ENCODE results near the gene EMSY. TPM values are rescaled to one million over a fixed set of nuclear protein-coding genes. Genes with fewer than 3 reads are reported as not detected.

Gene EMSY
- total and polyA plus RNA-seq, 4 experiments from 2014 or later, result 9.5 to 52.9 (median 34.9) TPM

GRCh38 chr11:76501526-76502202, 56.8 kb downstream of the EMSY start:
- peaks cover 0 to 8% (median 6%) of the 10 kb centered on the region in 8 donors for H3K9me3 Mint-ChIP-seq
- no peak for DNase-seq
- Histone ChIP-seq H3K4me1 (ENCODE audit: insufficient read depth, low read length) (no peaks in the 10 kb centered on the region), H3K27ac (ENCODE audit: low read depth, low read length) (no peak overlapping the region), H3K27me3 (ENCODE audit: insufficient read depth, low read length) (no peaks in the 10 kb centered on the region), H3K36me3 (ENCODE audit: insufficient read depth, low read length) (peaks cover 14% of the 10 kb centered on the region), H3K4me3 (ENCODE audit: low read length in 2 of 2) (no peak overlapping the region), H3K9me3 (ENCODE audit: control insufficient read depth in 1 of 2, low read length in 2 of 2) (no peaks in the 10 kb centered on the region)
- H3K36me3 Mint-ChIP-seq, result peaks cover 49 to 56% of the 10 kb centered on the region in 2 donors
- intact Hi-C loops (cut with micrococcal nuclease), result no loop called here
- POLR2A ChIA-PET (ENCODE audit: partially characterized antibody), result no interaction called here
- CTCF ChIA-PET (ENCODE audit: partially characterized antibody), result no interaction called here
- no peak overlapping the region for H3K4me3 Mint-ChIP-seq
- H3K4me1 Mint-ChIP-seq, result peaks cover 0 to 4% (median under 1%) of the 10 kb centered on the region in 4 donors
- no peaks in the 10 kb centered on the region for H3K27me3 Mint-ChIP-seq
- no peak overlapping the region for H3K27ac Mint-ChIP-seq

GRCh38 chr11:76506833-76507232, 62.0 kb downstream of the EMSY start:
- Mint-ChIP-seq H3K27ac (peak overlapping the region in 2 of 7 donors; percentile 3 to 13), H3K4me3 (no peak overlapping the region), H3K9me3 (no peaks in the 10 kb centered on the region), H3K36me3 (peaks cover 31 to 39% of the 10 kb centered on the region in 2 donors), H3K27me3 (no peaks in the 10 kb centered on the region), H3K4me1 (peaks cover 0 to 2% (median 0%) of the 10 kb centered on the region in 4 donors)
- Histone ChIP-seq H3K36me3 (ENCODE audit: insufficient read depth, low read length) (no peaks in the 10 kb centered on the region), H3K4me1 (ENCODE audit: insufficient read depth, low read length) (no peaks in the 10 kb centered on the region), H3K4me3 (ENCODE audit: low read length in 2 of 2) (no peak overlapping the region), H3K27me3 (ENCODE audit: insufficient read depth, low read length) (no peaks in the 10 kb centered on the region), H3K9me3 (ENCODE audit: control insufficient read depth in 1 of 2, low read length in 2 of 2) (no peaks in the 10 kb centered on the region), H3K27ac (ENCODE audit: low read depth, low read length) (no peak overlapping the region)
- no peak for DNase-seq
- POLR2A ChIA-PET (ENCODE audit: partially characterized antibody), result no interaction called here
- intact Hi-C loops (cut with micrococcal nuclease), result no loop called here
- CTCF ChIA-PET (ENCODE audit: partially characterized antibody), result interaction anchor here (1.2 kb wide), 1 partner anchor 298 kb away, joined by 3 read pairs; no protein-coding TSS in a partner anchor

GRCh38 chr11:76510060-76511047, 65.5 kb downstream of the EMSY start:
- H3K4me3 ChIP-seq (ENCODE audit: low read length in 2 of 2), result no peak overlapping the region
- peaks cover 23 to 34% of the 10 kb centered on the region in 2 donors for H3K36me3 Mint-ChIP-seq
- H3K27ac ChIP-seq (ENCODE audit: low read depth, low read length), result no peak overlapping the region
- no peak overlapping the region for H3K4me3 Mint-ChIP-seq
- H3K27me3 Mint-ChIP-seq, result no peaks in the 10 kb centered on the region
- peak overlapping the region in 3 of 7 donors; percentile 41 to 65 (median 42) for H3K27ac Mint-ChIP-seq
- no peak for DNase-seq
- no peaks in the 10 kb centered on the region for H3K9me3 Mint-ChIP-seq
- intact Hi-C loops (cut with micrococcal nuclease), result no loop called here
- H3K4me1 Mint-ChIP-seq, result peaks cover 0 to 3% (median 0%) of the 10 kb centered on the region in 4 donors
- no peaks in the 10 kb centered on the region for H3K4me1 ChIP-seq (ENCODE audit: insufficient read depth, low read length)
- H3K27me3 ChIP-seq (ENCODE audit: insufficient read depth, low read length), result no peaks in the 10 kb centered on the region
- POLR2A ChIA-PET (ENCODE audit: partially characterized antibody), result no interaction called here
- CTCF ChIA-PET (ENCODE audit: partially characterized antibody), result no interaction called here
- no peaks in the 10 kb centered on the region for H3K36me3 ChIP-seq (ENCODE audit: insufficient read depth, low read length)
- H3K9me3 ChIP-seq (ENCODE audit: control insufficient read depth in 1 of 2, low read length in 2 of 2), result no peaks in the 10 kb centered on the region

- CTCF ChIA-PET (ENCODE audit: partially characterized antibody), result interaction anchor here (1.0 kb wide), 1 partner anchor 12 kb away, joined by 3 read pairs; no protein-coding TSS in a partner anchor
- Histone ChIP-seq H3K36me3 (ENCODE audit: insufficient read depth, low read length) (no peaks in the 10 kb centered on the region), H3K9me3 (ENCODE audit: control insufficient read depth in 1 of 2, low read length in 2 of 2) (no peaks in the 10 kb centered on the region), H3K27ac (ENCODE audit: low read depth, low read length) (no peak overlapping the region), H3K4me1 (ENCODE audit: insufficient read depth, low read length) (no peaks in the 10 kb centered on the region), H3K27me3 (ENCODE audit: insufficient read depth, low read length) (no peaks in the 10 kb centered on the region), H3K4me3 (ENCODE audit: low read length in 2 of 2) (no peak overlapping the region)
- Mint-ChIP-seq H3K4me3 (no peak overlapping the region), H3K4me1 (peaks cover 0 to 1% (median 0%) of the 10 kb centered on the region in 4 donors), H3K27ac (no peak overlapping the region), H3K27me3 (no peaks in the 10 kb centered on the region), H3K36me3 (peaks cover 17 to 37% of the 10 kb centered on the region in 2 donors), H3K9me3 (no peaks in the 10 kb centered on the region)
- POLR2A ChIA-PET (ENCODE audit: partially characterized antibody), result no interaction called here
- no peak for DNase-seq
- intact Hi-C loops (cut with micrococcal nuclease), result loop anchor here (2.0 kb wide), 1 partner anchor 306 kb away; the partner anchor contains the start of gene WNT11
Measured at GRCh38 chr11:76512851-76513653, 68.2 kb downstream of the EMSY start.

GRCh38 chr11:76513654-76514034, 68.8 kb downstream of the EMSY start:
- Mint-ChIP-seq H3K36me3 (peaks cover 13 to 32% of the 10 kb centered on the region in 2 donors), H3K4me3 (no peak overlapping the region), H3K4me1 (peaks cover 0 to 1% (median 0%) of the 10 kb centered on the region in 4 donors), H3K27ac (no peak overlapping the region), H3K9me3 (no peaks in the 10 kb centered on the region), H3K27me3 (no peaks in the 10 kb centered on the region)
- Histone ChIP-seq H3K4me1 (ENCODE audit: insufficient read depth, low read length) (no peaks in the 10 kb centered on the region), H3K27me3 (ENCODE audit: insufficient read depth, low read length) (no peaks in the 10 kb centered on the region), H3K4me3 (ENCODE audit: low read length in 2 of 2) (no peak overlapping the region), H3K36me3 (ENCODE audit: insufficient read depth, low read length) (no peaks in the 10 kb centered on the region), H3K9me3 (ENCODE audit: control insufficient read depth in 1 of 2, low read length in 2 of 2) (no peaks in the 10 kb centered on the region), H3K27ac (ENCODE audit: low read depth, low read length) (no peak overlapping the region)
- intact Hi-C loops (cut with micrococcal nuclease), result loop anchor here (2.0 kb wide), 1 partner anchor 307 kb away; the partner anchor contains the start of gene WNT11
- DNase-seq, result no peak
- ChIA-PET CTCF (ENCODE audit: partially characterized antibody) (no interaction called here), POLR2A (ENCODE audit: partially characterized antibody) (no interaction called here)

GRCh38 chr11:76515494-76515893, 70.7 kb downstream of the EMSY start:
- ChIA-PET POLR2A (ENCODE audit: partially characterized antibody) (no interaction called here), CTCF (ENCODE audit: partially characterized antibody) (no interaction called here)
- no peaks in the 10 kb centered on the region for H3K27me3 ChIP-seq (ENCODE audit: insufficient read depth, low read length)
- no peaks in the 10 kb centered on the region for H3K27me3 Mint-ChIP-seq
- H3K27ac Mint-ChIP-seq, result peak overlapping the region in 1 of 7 donors; percentile 17
- intact Hi-C loops (cut with micrococcal nuclease), result no loop called here
- no peak for DNase-seq
- peaks cover 9 to 33% of the 10 kb centered on the region in 2 donors for H3K36me3 Mint-ChIP-seq
- no peak overlapping the region for H3K4me3 ChIP-seq (ENCODE audit: low read length in 2 of 2)
- no peak overlapping the region for H3K4me3 Mint-ChIP-seq
- no peaks in the 10 kb centered on the region for H3K9me3 ChIP-seq (ENCODE audit: control insufficient read depth in 1 of 2, low read length in 2 of 2)
- no peak overlapping the region for H3K27ac ChIP-seq (ENCODE audit: low read depth, low read length)
- H3K9me3 Mint-ChIP-seq, result no peaks in the 10 kb centered on the region
- H3K36me3 ChIP-seq (ENCODE audit: insufficient read depth, low read length), result peaks cover 5% of the 10 kb centered on the region
- peaks cover 0 to 1% (median 0%) of the 10 kb centered on the region in 4 donors for H3K4me1 Mint-ChIP-seq
- H3K4me1 ChIP-seq (ENCODE audit: insufficient read depth, low read length), result no peaks in the 10 kb centered on the region

All from CD4-positive, alpha-beta memory T cell (primary cell).